ENCODE results near the gene FOXN1. TPM values are rescaled to one million over a fixed set of nuclear protein-coding genes. Genes with fewer than 3 reads are reported as not detected.

FOXN1 gene
- total RNA-seq, 1 experiment from 2014 or later = not detected

GRCh38 chr17:28495635-28496034, 10.5 kb upstream of the FOXN1 start:
- peaks cover 6% of the 10 kb centered on the region for H3K4me1 ChIP-seq (ENCODE audit: insufficient read depth, low read length)
- ChIA-PET POLR2A (ENCODE audit: unreplicated experiment) (no interaction called here), CTCF (no interaction called here)
- H3K36me3 ChIP-seq (ENCODE audit: low read depth, low read length) = no peaks in the 10 kb centered on the region
- no peaks in the 10 kb centered on the region for H3F3A ChIP-seq (ENCODE audit: low read length, unreplicated experiment)
- no peaks in the 10 kb centered on the region for H3K79me2 ChIP-seq (ENCODE audit: low read length)
- H3K27ac ChIP-seq (ENCODE audit: low read length) = no peak overlapping the region
- no peaks in the 10 kb centered on the region for H4K20me1 ChIP-seq (ENCODE audit: low read length)
- no peaks in the 10 kb centered on the region for H3K27me3 ChIP-seq (ENCODE audit: low read length)
- TF ChIP-seq CTCF (conservative IDR thresholded peaks at IDR 0.05; ENCODE audit: low read depth, low read length) (no peak), EZH2phosphoT487 (IDR thresholded peaks at IDR 0.05; ENCODE audit: borderline replicate concordance, low read length) (no peak), EZH2 (IDR thresholded peaks at IDR 0.05; ENCODE audit: low read length, unreplicated experiment) (no peak)
- H3K9me3 ChIP-seq (ENCODE audit: low read length) = no peaks in the 10 kb centered on the region
- no peak overlapping the region for H3K4me3 ChIP-seq (ENCODE audit: low read length)
- H3K9me2 ChIP-seq (replicated peaks; ENCODE audit: low read length) = no peaks in the 10 kb centered on the region
- intact Hi-C loops (cut with micrococcal nuclease) = no loop called here
- no peak overlapping the region for H3K4me2 ChIP-seq (ENCODE audit: low read length)
- DNase-seq (no peak), ATAC-seq (no peak)
- no TSS peak for BruUV-seq (replicated peaks)
- H3K9ac ChIP-seq (ENCODE audit: low read length) = no peak overlapping the region
- H2AFZ ChIP-seq (ENCODE audit: low read length) = no peak overlapping the region

GRCh38 chr17:28497931-28498330, 8.2 kb upstream of the FOXN1 start:
- peak overlapping the region; percentile 37; the same call in 1 of the 2 replicates for H3K4me2 ChIP-seq (ENCODE audit: low read length)
- no peaks in the 10 kb centered on the region for H4K20me1 ChIP-seq (ENCODE audit: low read length)
- POLR2A ChIA-PET (ENCODE audit: unreplicated experiment) = no interaction called here
- H3K4me3 ChIP-seq (ENCODE audit: low read length) = no peak overlapping the region
- BruUV-seq (replicated peaks) = no TSS peak
- no peak overlapping the region for H3K27ac ChIP-seq (ENCODE audit: low read length)
- no peaks in the 10 kb centered on the region for H3K27me3 ChIP-seq (ENCODE audit: low read length)
- ATAC-seq = no peak; the same call in 1 of the 2 replicates
- no peaks in the 10 kb centered on the region for H3K9me2 ChIP-seq (replicated peaks; ENCODE audit: low read length)
- no peaks in the 10 kb centered on the region for H3K79me2 ChIP-seq (ENCODE audit: low read length)
- H3K9ac ChIP-seq (ENCODE audit: low read length) = no peak overlapping the region
- TF ChIP-seq CTCF (conservative IDR thresholded peaks at IDR 0.05; ENCODE audit: low read depth, low read length) (no peak), EZH2 (IDR thresholded peaks at IDR 0.05; ENCODE audit: low read length, unreplicated experiment) (no peak), EZH2phosphoT487 (IDR thresholded peaks at IDR 0.05; ENCODE audit: borderline replicate concordance, low read length) (no peak)
- peak; percentile 58 for DNase-seq
- H3K9me3 ChIP-seq (ENCODE audit: low read length) = no peaks in the 10 kb centered on the region
- CTCF ChIA-PET = interaction anchor here (0.5 kb wide), 1 partner anchor 25 kb away, joined by 3 read pairs; the partner anchor contains the start of gene SLC13A2
- H2AFZ ChIP-seq (ENCODE audit: low read length) = no peak overlapping the region
- peaks cover 6% of the 10 kb centered on the region for H3K4me1 ChIP-seq (ENCODE audit: insufficient read depth, low read length)
- no peaks in the 10 kb centered on the region for H3K36me3 ChIP-seq (ENCODE audit: low read depth, low read length)
- intact Hi-C loops (cut with micrococcal nuclease) = no loop called here
- H3F3A ChIP-seq (ENCODE audit: low read length, unreplicated experiment) = no peaks in the 10 kb centered on the region

- no peak overlapping the region for H3K4me3 ChIP-seq (ENCODE audit: low read length)
- ATAC-seq = no peak
- H3K9me3 ChIP-seq (ENCODE audit: low read length) = no peaks in the 10 kb centered on the region
- H3K79me2 ChIP-seq (ENCODE audit: low read length) = no peaks in the 10 kb centered on the region
- BruUV-seq (replicated peaks) = no TSS peak
- H3K4me1 ChIP-seq (ENCODE audit: insufficient read depth, low read length) = peaks cover 6% of the 10 kb centered on the region
- POLR2A ChIA-PET (ENCODE audit: unreplicated experiment) = no interaction called here
- intact Hi-C loops (cut with micrococcal nuclease) = no loop called here
- TF ChIP-seq EZH2phosphoT487 (IDR thresholded peaks at IDR 0.05; ENCODE audit: borderline replicate concordance, low read length) (no peak), EZH2 (IDR thresholded peaks at IDR 0.05; ENCODE audit: low read length, unreplicated experiment) (no peak), CTCF (conservative IDR thresholded peaks at IDR 0.05; ENCODE audit: low read depth, low read length) (no peak)
- DNase-seq = no peak
- H3K9ac ChIP-seq (ENCODE audit: low read length) = no peak overlapping the region
- H3K27me3 ChIP-seq (ENCODE audit: low read length) = no peaks in the 10 kb centered on the region
- CTCF ChIA-PET = no interaction called here
- H3K4me2 ChIP-seq (ENCODE audit: low read length) = no peak overlapping the region
- H4K20me1 ChIP-seq (ENCODE audit: low read length) = no peaks in the 10 kb centered on the region
- no peaks in the 10 kb centered on the region for H3K36me3 ChIP-seq (ENCODE audit: low read depth, low read length)
- no peak overlapping the region for H2AFZ ChIP-seq (ENCODE audit: low read length)
- H3F3A ChIP-seq (ENCODE audit: low read length, unreplicated experiment) = no peaks in the 10 kb centered on the region
- H3K9me2 ChIP-seq (replicated peaks; ENCODE audit: low read length) = no peaks in the 10 kb centered on the region
- H3K27ac ChIP-seq (ENCODE audit: low read length) = no peak overlapping the region
Observed at GRCh38 chr17:28498652-28499363, 7.3 kb upstream of the FOXN1 start.

Data from PC-3 (cell line).